Measurements from ENCODE around the gene PCNX2. TPM values are rescaled to one million over a fixed set of nuclear protein-coding genes. Genes with fewer than 3 reads are reported as not detected.
"Not testable (repeated sequence)": the region's sequence is repeated elsewhere in the genome, so short reads cannot be mapped to it uniquely, and the experiment has no call there.

Gene PCNX2
- total RNA-seq, 3 donors from 2014 or later = 6.0 to 11.3 (median 8.5) TPM

- no peak for TF ChIP-seq CTCF (IDR thresholded peaks at IDR 0.05)
- intact Hi-C loops (cut with DNase I, micrococcal nuclease) = no loop called here
- Histone ChIP-seq H3K4me1 (ENCODE audit: low read depth) (no peaks in the 10 kb centered on the region), H3K36me3 (ENCODE audit: low read depth) (no peaks in the 10 kb centered on the region), H3K9me3 (no peaks in the 10 kb centered on the region), H3K4me3 (no peak overlapping the region)
- DNase-seq = no peak
- ATAC-seq = no peak
These were observed 156.5 kb downstream of the PCNX2 start for GRCh38 chr1:233138788-233139585.

GRCh38 chr1:233135833-233136232 lies 159.7 kb downstream of the PCNX2 start:
- intact Hi-C loops (cut with DNase I, micrococcal nuclease) = no loop called here

GRCh38 chr1:233132445-233132844 lies 163.1 kb downstream of the PCNX2 start:
- Histone ChIP-seq H3K4me1 (ENCODE audit: low read depth) (no peaks in the 10 kb centered on the region), H3K9me3 (no peaks in the 10 kb centered on the region), H3K36me3 (ENCODE audit: low read depth) (no peaks in the 10 kb centered on the region), H3K4me3 (no peak overlapping the region)
- ATAC-seq = no peak
- DNase-seq = no peak
- no peak for TF ChIP-seq CTCF (IDR thresholded peaks at IDR 0.05)
- intact Hi-C loops (cut with DNase I, micrococcal nuclease) = no loop called here

More at GRCh38 chr1:233135833-233136232, 159.7 kb downstream of the PCNX2 start:
- DNase-seq (no peak), ATAC-seq (no peak)
- Histone ChIP-seq H3K36me3 (ENCODE audit: low read depth) (no peaks in the 10 kb centered on the region), H3K4me3 (no peak overlapping the region), H3K4me1 (ENCODE audit: low read depth) (no peaks in the 10 kb centered on the region), H3K9me3 (no peaks in the 10 kb centered on the region)
- TF ChIP-seq CTCF (IDR thresholded peaks at IDR 0.05) = no peak

- H3K4me1 ChIP-seq (ENCODE audit: low read depth); intact Hi-C loops (cut with DNase I, micrococcal nuclease); H3K4me3 ChIP-seq; ATAC-seq; DNase-seq; H3K9me3 ChIP-seq; H3K36me3 ChIP-seq (ENCODE audit: low read depth): not testable (repeated sequence)
These were observed 166.5 kb downstream of the PCNX2 start for GRCh38 chr1:233129031-233129430.

- intact Hi-C loops (cut with DNase I, micrococcal nuclease) = no loop called here
- H3K36me3 ChIP-seq (ENCODE audit: low read depth) = no peaks in the 10 kb centered on the region
- no peaks in the 10 kb centered on the region for H3K9me3 ChIP-seq
- ATAC-seq (no peak), DNase-seq (no peak)
- TF ChIP-seq CTCF (IDR thresholded peaks at IDR 0.05) = no peak
- H3K4me1 ChIP-seq (ENCODE audit: low read depth) = no peaks in the 10 kb centered on the region
- H3K4me3 ChIP-seq = no peak overlapping the region
These were observed 168.4 kb downstream of the PCNX2 start for GRCh38 chr1:233127157-233127556.

GRCh38 chr1:233122779-233123178 lies 172.7 kb downstream of the PCNX2 start:
- no peaks in the 10 kb centered on the region for H3K4me1 ChIP-seq (ENCODE audit: low read depth)
- H3K4me3 ChIP-seq = no peak overlapping the region
- H3K9me3 ChIP-seq = no peaks in the 10 kb centered on the region
- ATAC-seq (no peak), DNase-seq (no peak)
- no peaks in the 10 kb centered on the region for H3K36me3 ChIP-seq (ENCODE audit: low read depth)
- TF ChIP-seq CTCF (IDR thresholded peaks at IDR 0.05) = no peak
- intact Hi-C loops (cut with DNase I, micrococcal nuclease) = no loop called here
